PFSK-1 (cell line): ENCODE results near the gene SLC13A3.

ENCODE experiments used
- POLR2AphosphoS5 ChIP-seq: IDR thresholded peaks from 2 replicates; pipeline ENCODE4 v1.6.1; 2012; ENCODE audit warnings: low read depth, mild to moderate bottlenecking, control low read depth, low read length, moderate library complexity
- REST ChIP-seq, 2 experiments: IDR thresholded peaks; 2 replicates each; pipeline versions ENCODE4 v1.6.1 to v1.8.0; 2011 to 2012; ENCODE audit warnings: low read depth in 2 of 2, low read length in 2 of 2, control low read depth in 1 of 2, inconsistent platforms in 1 of 2, mild to moderate bottlenecking in 1 of 2, moderate library complexity in 1 of 2; ENCODE audit not compliant: insufficient read depth in 1 of 2

- TF ChIP-seq POLR2AphosphoS5 (no peak), REST (IDR thresholded peaks at IDR 0.05; ENCODE audit: insufficient read depth in 1 of 2, low read depth in 2 of 2, low read length in 2 of 2) (no peak)
Measured at GRCh38 chr20:46563170-46563859, 87.9 kb downstream of the SLC13A3 start.
